ENCODE results near the gene ANTXR1.
"Not testable (repeated sequence)": the region's sequence is repeated elsewhere in the genome, so short reads cannot be mapped to it uniquely, and the experiment has no call there.

ANTXR1 gene

DNA sequence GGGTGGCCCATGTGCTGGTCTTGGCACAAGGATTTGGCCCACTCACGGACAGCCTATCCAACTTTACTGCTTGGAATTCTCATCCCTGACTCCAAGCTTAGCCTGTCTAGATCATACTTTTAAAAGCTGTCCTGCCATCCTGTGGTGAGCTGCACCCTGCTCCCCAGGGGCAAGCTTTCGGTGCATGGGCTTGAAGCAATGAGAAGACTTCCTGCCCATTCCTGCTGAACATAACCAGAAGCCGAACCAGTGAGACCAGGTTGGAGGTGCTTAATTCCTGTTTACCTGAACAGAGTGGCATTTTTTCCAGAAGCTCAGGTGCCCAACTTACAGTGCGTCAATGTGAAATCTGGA is 154.5 kb downstream of the ANTXR1 start:
- no peak for DNase-seq

DNA sequence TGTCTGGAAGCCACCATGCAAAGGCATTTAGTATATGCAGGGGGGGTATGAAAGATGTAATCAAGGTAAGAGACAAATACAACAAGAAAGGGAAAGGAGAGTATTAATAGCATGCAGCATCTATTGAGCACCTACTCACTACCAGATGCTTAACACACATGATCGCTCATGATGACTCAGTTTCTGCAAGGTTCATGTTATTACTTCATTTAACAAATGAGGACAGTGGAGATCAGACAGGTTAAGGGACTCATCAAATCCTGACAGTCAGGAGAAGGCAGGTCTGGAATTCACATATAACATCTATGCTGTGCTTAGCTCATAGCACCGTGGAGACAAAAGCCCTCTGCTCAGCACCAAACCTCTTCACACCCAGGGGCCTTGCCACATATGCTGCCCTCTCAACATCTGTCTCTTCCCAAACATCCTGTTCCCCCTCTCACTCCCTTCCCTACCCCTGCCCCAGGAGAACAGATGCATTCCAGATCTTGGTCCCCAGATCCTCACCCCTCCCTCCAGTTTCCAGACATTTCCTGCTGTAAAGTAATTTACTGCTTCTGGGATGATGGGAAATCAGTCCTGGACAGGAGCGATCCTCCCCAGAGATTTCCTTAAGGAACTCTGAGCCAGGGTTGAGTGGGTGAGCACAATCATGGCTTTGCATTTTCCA is 155.3 kb downstream of the ANTXR1 start:
- peak; percentile 63 for DNase-seq

DNA sequence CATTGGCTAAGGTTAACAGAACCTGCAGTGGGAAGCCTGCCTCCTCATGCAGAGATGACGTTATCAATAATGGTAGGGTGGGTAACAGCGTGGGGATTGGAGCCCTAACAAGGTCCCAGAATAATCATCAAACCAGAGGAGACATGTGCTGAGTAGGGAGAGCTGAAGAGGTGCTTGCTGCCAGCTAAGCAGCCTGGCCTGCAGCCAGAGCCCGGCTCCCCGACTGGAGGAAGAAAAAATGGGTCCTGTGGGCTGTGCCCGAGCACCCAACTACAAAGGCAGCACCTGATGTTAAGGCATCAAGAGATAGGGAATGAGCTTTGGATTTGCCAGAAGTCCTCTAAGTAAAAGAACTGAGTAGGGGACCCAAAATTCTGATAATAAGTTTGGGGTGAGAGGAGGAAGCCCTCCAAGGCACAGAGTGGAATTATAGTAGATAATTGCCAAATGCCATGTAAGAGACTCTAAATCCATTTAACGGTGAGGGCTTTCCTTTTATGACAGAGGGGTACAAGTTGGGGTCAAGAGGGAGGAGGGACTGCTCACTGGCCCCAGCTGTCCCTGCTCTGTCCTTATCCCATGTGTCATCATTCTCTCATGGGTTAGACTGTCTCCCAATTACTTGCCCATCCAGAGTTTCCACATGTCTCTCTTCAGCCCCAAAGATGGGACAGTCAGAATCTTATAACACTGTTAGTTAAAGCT is 156.1 kb downstream of the ANTXR1 start:
- DNase-seq, result no peak

DNA sequence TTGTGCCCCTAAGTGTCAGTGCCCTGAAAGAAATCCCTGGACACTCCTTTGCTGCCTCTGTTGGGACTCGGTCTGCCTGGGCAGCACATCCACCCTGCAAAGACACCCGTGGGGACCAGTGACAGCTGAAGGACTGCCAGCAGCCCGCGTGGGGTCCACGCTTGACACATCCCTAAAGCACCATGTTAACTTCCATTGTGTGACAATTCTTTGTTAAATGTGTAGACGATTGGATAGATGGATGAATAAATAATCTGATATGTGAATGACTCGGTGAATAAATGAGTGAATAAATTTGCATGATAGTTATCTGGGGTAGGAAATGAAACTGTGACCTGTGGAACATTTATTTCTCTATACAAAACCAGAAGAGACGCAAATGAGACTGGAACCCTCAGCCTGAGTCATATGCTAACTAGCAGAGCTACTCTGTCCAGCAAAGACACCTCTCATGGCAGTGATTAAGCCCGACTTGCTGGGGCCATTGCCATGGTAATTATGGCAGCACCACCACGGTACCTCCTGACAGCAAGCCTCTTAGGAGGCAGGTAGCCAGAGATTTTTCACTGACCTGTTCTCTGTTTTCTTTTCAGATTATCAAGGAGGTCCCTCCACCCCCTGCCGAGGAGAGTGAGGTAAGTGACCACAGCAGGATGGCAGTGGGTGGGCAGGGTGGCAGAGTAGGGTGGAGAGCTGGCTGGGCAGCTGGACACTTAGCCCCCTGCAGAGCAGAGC is 156.8 kb downstream of the ANTXR1 start:
- no peak for DNase-seq

DNA sequence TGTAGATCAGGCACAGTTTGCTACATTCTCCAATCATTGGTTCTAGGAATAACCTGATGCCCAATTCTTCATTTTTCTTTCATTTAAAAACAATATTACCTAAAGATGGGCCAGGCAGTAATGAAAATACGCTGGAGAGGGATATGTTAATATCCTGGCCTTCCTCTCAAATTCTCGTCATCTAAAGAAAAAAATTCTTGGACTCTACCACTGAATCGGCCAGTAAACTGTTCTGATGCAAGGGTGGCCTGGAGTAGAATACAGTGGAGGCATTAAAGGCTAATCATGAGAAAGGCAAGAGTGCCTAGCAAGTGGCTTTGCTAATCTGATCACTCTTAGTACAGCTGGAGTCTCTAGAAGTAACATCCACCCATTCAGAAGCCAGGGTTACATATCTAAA is 157.7 kb downstream of the ANTXR1 start:
- DNase-seq, result no peak

DNA sequence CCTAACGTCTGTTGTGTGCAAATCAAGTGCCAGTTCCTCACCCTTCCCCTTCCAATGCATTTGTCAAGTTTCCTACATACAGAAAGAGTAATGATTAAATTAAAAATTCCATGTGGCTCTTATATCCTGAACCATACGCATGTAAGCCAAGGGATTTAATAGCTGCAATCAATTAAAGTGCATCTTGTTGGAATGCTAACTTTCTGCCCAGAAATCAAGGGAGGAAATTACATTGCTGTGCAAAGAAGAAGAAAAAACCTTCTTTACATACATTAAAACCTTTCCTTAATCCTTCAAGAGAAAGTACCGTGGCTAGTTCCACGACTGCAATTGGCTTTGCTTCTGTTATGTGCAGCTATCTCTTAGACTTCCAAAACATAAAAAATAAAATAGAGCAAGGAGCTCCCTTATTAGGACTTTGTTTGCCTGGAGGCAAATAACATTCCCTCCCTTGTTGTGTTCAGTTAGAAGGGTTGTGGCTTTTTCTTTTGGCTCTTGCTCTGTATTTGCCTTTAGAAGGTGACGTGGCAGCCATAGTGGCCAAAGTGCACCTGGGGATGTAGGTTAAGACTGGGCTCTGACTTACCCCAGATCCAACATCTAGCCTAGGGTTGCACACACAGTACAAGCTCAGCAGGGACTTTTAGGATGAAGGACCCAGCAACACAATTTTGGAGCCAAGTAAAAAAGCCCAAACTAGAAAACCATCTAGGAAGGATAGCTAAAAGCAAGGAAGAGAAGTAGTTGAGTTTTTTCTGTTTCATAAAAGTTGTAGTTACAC is 158.3 kb downstream of the ANTXR1 start:
- DNase-seq, result no peak

DNA sequence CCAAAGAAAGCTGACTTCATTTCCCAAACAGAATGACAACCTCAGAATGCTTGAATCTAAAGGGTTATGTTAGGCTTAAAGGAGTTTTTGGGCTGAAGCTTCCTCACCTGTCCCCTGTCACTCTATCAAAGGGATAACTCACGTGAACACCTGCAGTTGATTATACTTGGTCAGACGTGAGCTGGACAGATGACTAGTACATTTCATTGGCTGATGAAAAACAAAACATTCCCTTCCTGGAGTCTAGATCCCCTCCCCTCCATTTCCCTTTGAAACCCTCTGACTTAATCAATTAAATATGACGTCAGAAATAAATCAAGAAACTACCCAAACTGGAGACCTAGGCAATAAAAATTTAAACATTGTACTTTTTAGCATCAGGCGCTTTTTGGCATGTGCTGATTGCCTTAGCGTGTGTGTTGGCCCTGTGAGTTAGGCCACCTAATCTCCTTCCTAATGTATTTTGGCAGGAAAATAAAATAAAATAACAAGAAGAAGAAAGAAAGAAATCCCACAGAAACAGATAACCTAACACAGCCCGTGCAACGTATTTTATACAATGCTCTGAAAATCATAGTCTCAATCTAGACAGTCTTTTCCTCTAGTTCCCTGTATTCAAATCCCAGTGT is 159.0 kb downstream of the ANTXR1 start:
- no peak for DNase-seq

DNA sequence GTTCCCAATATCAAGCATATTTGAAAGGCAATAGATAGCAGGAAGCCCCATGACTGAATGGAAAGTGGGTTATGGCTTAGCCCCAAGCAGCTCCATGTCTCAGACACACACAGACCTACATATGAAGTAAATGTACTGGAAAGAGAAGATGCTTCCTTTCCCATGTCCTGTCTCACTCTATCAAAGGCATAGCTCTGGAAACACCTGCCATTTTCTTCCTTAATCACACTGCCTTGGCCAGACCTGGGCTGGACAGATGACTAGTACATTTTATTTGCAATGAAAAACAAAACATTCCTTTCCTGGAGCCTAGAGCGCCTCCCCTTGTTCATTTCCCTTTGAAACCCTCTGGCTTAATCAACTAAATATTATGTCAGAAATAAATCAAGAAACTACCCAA is 160.7 kb downstream of the ANTXR1 start:
- DNase-seq, result no peak

DNA sequence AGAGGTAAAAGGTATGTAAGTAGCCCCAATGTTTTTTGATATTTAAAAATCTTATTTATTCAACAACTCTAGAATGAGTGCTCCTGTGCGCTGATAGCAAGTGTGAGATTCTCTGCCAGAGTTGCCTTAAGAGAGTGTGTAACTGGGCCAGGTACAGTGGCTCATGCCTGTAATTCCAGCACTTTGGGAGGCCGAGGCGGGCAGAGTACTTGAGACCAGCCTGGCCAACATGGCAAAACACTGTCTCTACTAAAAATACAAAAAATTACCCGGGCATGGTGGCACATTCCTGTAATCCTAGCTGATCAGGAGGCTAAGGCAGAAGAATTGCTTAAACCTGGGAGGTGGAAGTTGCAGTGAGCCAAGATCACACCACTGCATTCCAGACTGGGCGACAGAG is 161.2 kb downstream of the ANTXR1 start:
- not testable (repeated sequence) for DNase-seq

DNA sequence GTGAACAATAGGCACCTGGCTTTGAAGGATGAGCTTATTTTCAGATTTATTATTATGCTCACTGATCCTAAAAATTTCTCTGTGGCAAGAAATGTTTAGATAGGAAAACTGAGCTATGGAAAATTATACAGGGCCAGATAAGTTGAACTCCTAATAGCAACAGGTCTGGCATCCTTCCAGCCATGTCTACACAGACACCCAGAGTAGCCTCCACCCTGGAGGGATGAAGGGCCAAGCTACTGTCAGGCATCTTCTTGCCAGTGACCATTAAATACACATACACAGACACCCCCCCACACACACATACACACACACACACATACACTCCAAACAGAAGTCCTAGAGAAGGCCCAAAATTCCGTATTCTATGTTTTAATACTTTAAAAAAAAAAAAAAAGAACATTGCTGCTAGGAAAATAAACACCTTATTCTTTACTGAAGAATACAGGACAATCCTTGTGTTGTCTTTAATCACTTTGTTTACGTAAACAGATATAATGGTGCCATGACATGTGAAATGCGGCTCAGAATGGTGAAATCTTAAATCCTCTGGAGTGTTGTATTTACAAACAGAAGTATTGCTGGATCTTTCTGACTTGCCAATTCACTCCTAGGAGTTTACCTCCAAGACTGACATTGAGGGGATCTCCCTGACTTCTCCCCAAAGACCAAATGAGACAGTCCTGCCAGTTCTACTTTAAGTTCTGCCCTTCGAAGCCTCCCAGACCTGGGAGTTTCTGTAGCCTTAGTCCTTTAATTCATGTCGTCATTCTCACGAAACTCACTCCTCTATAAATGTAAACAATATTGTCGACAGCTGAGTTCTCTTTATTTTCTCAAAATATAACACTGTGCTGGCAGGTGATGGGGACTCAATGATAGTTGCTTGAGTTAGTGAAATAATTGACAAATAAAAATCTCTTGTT is 163.1 kb downstream of the ANTXR1 start:
- no peak for DNase-seq

DNA sequence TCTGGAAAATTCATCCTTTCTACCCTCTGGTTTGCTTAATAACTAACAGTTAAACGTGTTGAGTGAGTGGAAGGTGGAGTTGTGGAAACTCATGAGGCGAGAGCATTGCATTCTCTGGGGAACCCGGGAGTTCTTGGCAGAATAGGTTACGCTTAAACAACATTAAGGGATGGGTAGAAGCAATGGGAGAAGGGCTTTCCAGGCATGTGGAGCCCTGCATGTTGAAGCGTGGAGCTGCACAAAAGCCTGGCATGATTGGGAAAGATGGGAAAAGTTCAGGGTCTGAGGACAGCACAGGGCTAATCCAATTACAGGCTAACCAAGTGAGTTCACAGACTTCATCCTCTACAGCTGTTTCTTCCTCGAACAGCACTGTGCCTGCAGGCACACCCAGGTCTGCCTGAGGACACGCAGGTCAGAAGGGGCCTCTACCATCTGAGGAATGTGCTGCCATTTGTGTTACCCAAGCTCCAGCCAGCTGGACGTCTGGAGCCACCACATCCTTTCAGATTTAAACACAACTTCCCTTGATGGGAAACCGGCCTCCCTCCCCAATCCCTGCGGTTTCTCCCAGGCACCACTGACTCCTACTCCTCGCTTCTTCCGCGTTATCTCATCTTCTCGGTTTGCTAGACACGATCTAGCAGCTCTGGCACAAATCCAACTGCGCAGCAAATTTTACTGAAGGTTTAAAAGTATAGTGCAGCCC is 164.2 kb downstream of the ANTXR1 start:
- peak; percentile 98 for DNase-seq

DNA sequence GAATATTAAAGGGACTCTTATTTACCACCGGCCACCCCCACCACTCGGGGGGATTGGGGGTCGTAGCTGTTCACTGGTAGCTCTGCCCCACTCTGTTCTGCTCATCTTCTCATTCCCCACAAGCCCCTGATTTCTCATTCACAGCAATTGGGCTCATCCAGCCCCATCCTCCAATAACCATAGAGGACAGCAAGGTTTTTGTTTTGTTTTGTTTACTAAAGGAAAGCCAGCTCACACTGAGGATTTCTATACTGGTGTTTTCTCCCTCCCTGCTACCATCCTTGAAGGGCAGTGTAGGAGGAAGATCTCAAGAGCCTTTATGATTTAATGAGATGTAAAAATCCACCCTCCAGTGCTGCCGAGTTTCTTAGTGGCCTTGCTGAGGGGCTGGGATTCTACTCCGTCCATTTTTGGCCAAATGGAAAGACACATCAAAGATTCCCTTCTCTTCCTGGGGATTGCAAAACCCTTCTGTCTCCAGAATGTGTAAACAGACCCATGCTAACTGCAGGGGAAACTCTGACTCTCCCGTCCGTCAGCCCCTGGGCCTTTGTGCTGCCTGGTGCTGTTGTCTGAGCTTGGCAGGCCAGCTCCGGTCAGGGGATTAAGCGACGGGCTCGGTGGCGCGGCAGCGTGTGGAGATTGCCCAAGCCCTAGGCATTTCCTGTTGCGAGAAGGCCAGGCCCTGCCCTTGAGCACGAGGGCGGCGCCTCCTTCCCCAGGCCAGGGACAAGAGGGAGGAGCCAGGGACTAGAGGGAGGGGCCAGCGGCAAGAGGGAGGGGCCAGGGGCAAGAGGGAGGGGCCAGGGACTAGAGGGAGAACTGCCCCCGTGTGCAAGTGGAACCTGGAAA is 165.0 kb downstream of the ANTXR1 start:
- peak; percentile 98 for DNase-seq

DNA sequence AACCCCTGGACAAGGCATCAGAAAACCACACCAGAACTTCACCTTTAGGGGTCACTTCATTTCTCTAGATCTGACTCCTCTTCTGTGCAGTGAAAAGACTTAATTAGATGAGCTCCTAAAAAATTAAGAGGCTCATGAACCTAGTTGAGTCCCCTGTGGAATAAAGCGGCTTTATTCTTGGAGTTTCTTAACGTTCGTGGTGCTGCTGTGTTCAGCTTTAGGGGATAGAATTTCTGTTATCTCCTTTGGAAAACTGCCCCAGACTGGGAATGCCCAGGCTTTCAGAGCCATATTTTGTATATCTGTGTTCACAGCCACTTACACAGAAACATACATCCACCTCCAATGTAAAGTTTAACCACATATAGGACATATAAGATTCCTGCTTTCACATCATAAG is 165.8 kb downstream of the ANTXR1 start:
- no peak for DNase-seq

DNA sequence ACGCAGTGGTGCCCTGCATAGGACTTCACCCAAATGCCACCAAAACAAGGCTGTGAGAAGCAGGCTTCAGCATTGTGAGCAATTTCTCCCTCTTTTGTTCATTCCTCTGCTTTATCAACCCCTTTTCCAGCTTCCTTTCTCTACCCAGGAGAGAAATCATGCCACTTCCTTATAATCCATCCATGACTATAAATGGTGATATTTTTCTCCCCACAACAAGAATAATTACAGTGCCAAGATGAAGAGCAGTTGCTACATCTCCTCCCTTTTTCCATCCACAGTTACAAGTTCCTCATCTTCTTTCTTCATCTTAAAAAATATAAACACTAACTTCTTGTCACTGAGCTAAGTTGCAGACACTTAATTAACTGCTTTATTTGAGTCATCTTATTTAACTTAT is 167.2 kb downstream of the ANTXR1 start:
- no peak for DNase-seq

DNA sequence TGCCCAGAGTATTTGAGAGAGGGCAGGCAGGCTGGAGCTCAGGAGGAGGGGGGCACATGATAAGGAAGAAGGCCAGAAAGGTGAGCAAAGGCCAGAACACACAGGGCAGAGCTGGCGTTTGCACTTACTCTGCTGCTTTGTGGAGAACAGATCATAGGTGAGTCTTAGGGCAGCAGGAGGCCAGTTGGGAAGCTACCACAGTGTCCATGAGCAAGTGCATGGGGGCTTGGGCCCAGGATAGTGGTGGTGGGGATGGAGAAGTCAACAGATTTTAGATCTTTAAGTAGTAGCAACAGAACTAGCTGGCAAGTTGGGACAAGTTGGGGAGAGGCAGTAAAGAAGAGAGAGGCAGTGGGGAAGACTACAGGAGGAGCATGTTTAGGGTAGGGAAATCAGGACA is 168.0 kb downstream of the ANTXR1 start:
- DNase-seq, result no peak

DNA sequence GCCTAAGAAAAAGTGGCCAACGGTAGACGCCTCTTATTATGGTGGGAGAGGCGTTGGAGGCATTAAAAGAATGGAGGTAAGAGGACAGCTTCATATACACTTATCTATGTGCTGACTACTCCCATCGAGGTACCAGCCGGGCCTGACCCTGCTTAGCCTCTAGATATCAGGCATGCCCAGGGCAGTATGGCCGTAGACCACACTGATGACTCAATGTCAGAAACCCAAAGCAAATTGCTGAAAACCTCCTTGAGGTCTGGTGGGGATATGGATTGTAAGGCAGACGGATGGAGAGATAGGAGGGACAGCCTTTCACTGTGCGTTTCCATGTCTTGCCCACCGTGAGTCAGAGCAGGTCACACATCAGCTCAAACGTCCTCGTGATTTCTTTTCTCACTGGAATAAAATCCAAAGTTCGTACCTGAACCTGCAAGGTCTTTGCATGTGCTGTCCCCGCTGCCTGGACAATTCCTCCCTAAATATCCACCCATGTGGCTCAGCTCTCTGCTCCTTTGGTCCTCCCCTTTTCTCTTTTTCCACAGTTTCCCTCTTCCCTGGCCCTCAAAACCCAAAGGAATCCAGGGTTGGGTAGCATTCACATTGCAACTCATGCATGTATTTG is 168.9 kb downstream of the ANTXR1 start:
- no peak for DNase-seq

DNA sequence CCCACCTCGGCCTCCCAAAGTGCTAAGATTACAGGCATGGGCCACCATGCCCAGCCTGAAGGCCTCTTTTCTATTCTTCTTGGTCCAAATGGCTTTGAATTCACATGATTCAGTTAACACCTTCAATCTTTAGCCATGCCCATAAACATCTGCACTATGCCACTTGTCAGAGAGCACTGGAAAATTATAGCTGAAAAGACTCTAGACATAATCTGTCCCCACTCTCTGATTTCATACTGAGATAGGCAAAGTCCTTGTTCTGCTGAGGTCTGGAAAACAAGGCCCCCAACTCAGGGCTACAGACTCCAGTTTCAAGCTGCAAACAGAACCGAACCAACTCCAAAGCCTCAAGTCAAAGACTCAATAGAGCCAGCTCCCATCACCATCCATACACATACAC is 170.7 kb downstream of the ANTXR1 start:
- no peak for DNase-seq

DNA sequence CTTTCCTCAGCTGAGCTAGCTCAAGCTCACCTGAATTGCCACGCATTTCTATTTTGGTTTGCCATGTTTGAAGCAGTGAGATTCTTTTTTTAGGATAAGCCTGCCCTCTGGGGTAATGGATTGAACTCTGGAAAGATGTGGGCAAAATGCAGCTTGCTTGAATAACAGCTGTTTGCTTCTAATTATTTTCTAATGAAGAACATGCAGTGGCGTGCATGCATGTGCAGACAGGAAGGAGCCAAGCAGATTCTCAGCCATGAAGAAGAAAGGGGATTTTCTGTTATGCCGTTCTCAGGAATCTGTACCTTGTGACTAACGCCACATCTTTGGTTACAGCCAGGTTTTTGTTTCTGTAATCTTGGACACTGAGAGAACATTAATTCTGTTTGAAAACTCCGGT is 171.2 kb downstream of the ANTXR1 start:
- DNase-seq, result no peak

DNA sequence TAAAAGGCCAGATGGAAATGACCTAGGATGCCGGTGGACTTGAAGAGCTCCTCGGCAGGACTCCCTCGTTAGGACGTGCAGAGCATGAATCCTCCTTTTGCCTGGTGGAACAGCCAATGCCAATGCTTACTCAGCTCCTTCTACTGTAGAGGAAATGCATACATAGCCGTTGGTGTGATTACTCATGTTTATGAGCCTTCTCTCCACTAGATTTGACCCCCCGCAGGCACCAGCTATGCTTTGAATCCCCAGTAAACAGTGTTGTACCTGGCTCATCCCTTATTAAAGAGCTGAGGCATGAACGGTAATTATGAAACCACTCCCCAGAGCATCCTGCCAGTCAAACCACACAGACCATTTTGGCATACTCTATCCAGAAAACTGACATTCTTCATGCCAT is 172.8 kb downstream of the ANTXR1 start:
- peak; percentile 79 for DNase-seq

DNA sequence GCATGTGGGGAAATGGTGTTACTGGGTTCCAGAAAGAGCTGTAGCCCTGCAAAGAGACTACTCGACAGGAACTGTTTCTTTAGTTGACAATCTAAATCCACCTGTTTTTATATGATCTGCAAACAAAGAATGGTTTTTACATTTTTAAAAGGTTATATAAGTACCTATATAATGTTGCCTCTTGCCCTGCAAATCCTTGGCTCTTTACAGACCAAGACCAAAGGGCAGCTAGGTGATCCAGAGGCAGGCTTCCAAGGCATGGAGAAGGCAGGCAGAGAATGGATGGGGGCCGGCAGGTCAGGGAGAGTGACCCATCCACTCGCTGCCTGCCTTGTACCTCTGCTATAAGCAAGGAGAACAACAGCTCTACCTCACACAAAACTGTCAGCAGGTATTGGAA is 173.6 kb downstream of the ANTXR1 start:
- no peak for DNase-seq
